GM15510 (cell line): ENCODE results near the gene TXNL1.

Experiments used
- POLR2A ChIP-seq: IDR thresholded peaks from 3 replicates; pipeline ENCODE4 v1.6.1; 2011; ENCODE audit warnings: borderline replicate concordance; ENCODE audit not compliant: insufficient read length; ENCODE audit errors: extremely low read depth

The TXNL1 gene

GRCh38 chr18:56559044-56559443 lies 79.3 kb downstream of the TXNL1 start:
- no peak for TF ChIP-seq POLR2A

GRCh38 chr18:56556907-56557306 lies 81.5 kb downstream of the TXNL1 start:
- TF ChIP-seq POLR2A, result no peak

GRCh38 chr18:56550121-56550520 lies 88.3 kb downstream of the TXNL1 start:
- TF ChIP-seq POLR2A, result no peak
